Aorta (tissue), 5 donors: ENCODE measurements around the gene SORL1. TPM values are rescaled to one million over a fixed set of nuclear protein-coding genes. Genes with fewer than 3 reads are reported as not detected.
A peak's percentile ranks its signal among the peaks of the same experiment; 100 is the strongest.

Experiments used
- ATAC-seq: fragments of 200-7000 bp; cut with Tn5 transposase; one replicate; pipeline ENCODE4 v1.9.1; 2022; ENCODE audit warnings: moderate library complexity; ENCODE audit not compliant: low FRiP score
- DNase-seq, 2 donors: peaks; one replicate each; pipeline ENCODE4 v3.0.0-alpha.2; 2020
- H3K27ac ChIP-seq, 2 donors: one replicate each; pipeline ENCODE4 v1.5.1; 2013; ENCODE audit warnings: low read length in 2 of 2, mild to moderate bottlenecking in 2 of 2, moderate library complexity in 2 of 2, control low read depth in 1 of 2, inconsistent platforms in 1 of 2, low read depth in 1 of 2
- H3K27me3 ChIP-seq, 2 donors: one replicate each; pipeline ENCODE4 v1.6.1; 2013; ENCODE audit warnings: control low read depth in 1 of 2, low read length in 1 of 2, mild to moderate bottlenecking in 1 of 2, moderate library complexity in 1 of 2; ENCODE audit not compliant: insufficient read depth in 2 of 2, control insufficient read depth in 1 of 2
- H3K36me3 ChIP-seq, 2 donors: one replicate each; pipeline ENCODE4 v1.6.1; 2013; ENCODE audit warnings: control low read depth in 1 of 2, low read length in 1 of 2, mild to moderate bottlenecking in 1 of 2; ENCODE audit not compliant: insufficient read depth in 2 of 2, control insufficient read depth in 1 of 2
- H3K4me1 ChIP-seq, 2 donors: one replicate each; pipeline ENCODE4 v1.6.1; 2013; ENCODE audit warnings: low read length in 2 of 2, control low read depth in 1 of 2, mild to moderate bottlenecking in 1 of 2, moderate library complexity in 1 of 2; ENCODE audit not compliant: insufficient read depth in 2 of 2, control insufficient read depth in 1 of 2
- H3K4me3 ChIP-seq, 2 donors: one replicate each; pipeline ENCODE4 v1.5.1; 2013; ENCODE audit warnings: low read length in 2 of 2, control low read depth in 1 of 2, mild to moderate bottlenecking in 1 of 2
- H3K9me3 ChIP-seq: one replicate; pipeline ENCODE4 v1.6.1; 2013; ENCODE audit warnings: mild to moderate bottlenecking, low read length; ENCODE audit not compliant: control insufficient read depth
- WGBS, 2 donors: extraction: QIAGEN DNeasy Blood & Tissue Kit; methylation state at CpG; one replicate each; pipeline ENCODE4 v1.1.7; 2013; 5-methylcytosine and 5-hydroxymethylcytosine counted together
- intact Hi-C, 2 donors: fragments of 100-400 bp; cut with DNase I; formaldehyde crosslinking; loops; one replicate each; pipeline versions ENCODE4 v1.14.2 to v1.15.0; 2022
- polyA plus RNA-seq, 2 donors: library from polyadenylated mRNA; stranded (reverse); fragments of 200-250 nt; gene quantifications; one replicate each; pipeline ENCODE4 v1.2.3, GENCODE V29; 2013
- total RNA-seq, 2 donors: library from RNA; stranded (reverse); fragmentation: NEBNext Ultra II Directional; extraction: Animal tissue kit (Norgen Biotek cat#: 25700); gene quantifications; one replicate each; pipeline ENCODE4 v1.2.1, GENCODE V29; 2021
- donor health status: healthy with polysubstance abuse.
- donor health status: Bipolar disorder and iron deficiency.
- donor health status: DM: no; HTN: no; CAD: no.
- donor health status: DM: no; HTN: no; CAD: no.
- donor health status: DM: yes; HTN: yes; CAD: no.

The SORL1 gene
- total and polyA plus RNA-seq, 4 donors: 0.79 to 37.2 (median 18.3) TPM

DNA sequence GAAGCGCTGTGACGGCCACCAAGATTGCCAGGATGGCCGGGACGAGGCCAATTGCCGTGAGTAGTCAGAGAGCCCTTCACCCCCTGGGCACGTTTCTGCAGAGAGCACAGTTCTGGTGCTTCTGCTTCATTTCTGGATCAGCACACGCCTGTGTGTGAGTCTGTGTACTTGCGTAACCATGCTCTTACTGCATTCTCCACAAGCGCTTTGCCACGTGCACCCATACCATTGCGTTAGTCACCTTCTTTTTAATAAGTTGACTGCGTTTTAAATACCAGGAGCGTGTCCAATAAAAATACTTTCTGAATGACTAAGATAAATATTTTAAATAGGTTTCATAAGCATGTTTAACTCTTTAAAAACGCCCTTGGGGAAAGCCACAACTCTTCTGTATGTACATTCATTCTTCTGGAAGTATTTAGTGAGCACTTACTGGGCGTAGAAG, 143.6 kb downstream of the SORL1 start:
- 14 to 18% methylated on average over 15 of the region's 15 CpGs for WGBS, 2 donors
- no peak overlapping the region for H3K27ac ChIP-seq
- H3K9me3 ChIP-seq: no peaks in the 10 kb centered on the region
- H3K27me3 ChIP-seq: no peaks in the 10 kb centered on the region
- H3K4me3 ChIP-seq: no peak overlapping the region
- intact Hi-C loops: no loop called here
- no peaks in the 10 kb centered on the region for H3K4me1 ChIP-seq
- DNase-seq (peak; percentile 76 to 82), ATAC-seq (peak; percentile 65)
- H3K36me3 ChIP-seq: no peaks in the 10 kb centered on the region

- no peak overlapping the region for H3K27ac ChIP-seq
- DNase-seq (no peak), ATAC-seq (peak; percentile 22)
- no peak overlapping the region for H3K4me3 ChIP-seq
- no peaks in the 10 kb centered on the region for H3K9me3 ChIP-seq
- intact Hi-C loops: no loop called here
- no peaks in the 10 kb centered on the region for H3K27me3 ChIP-seq
- no peaks in the 10 kb centered on the region for H3K4me1 ChIP-seq
- 78 to 79% methylated on average over 19 of the region's 19 CpGs for WGBS, 2 donors
- no peaks in the 10 kb centered on the region for H3K36me3 ChIP-seq
Measured at GRCh38 chr11:121596195-121597155, 144.4 kb downstream of the SORL1 start.

GRCh38 chr11:121603316-121603715, 151.2 kb downstream of the SORL1 start:
- DNase-seq (no peak), ATAC-seq (no peak)
- Histone ChIP-seq H3K27me3 (no peaks in the 10 kb centered on the region), H3K4me1 (no peaks in the 10 kb centered on the region), H3K4me3 (no peak overlapping the region), H3K9me3 (no peaks in the 10 kb centered on the region), H3K27ac (no peak overlapping the region), H3K36me3 (peaks cover 0 to 2% of the 10 kb centered on the region in 2 donors)
- 49 to 59% methylated on average over 2 of the region's 2 CpGs for WGBS, 2 donors
- intact Hi-C loops: no loop called here

DNA sequence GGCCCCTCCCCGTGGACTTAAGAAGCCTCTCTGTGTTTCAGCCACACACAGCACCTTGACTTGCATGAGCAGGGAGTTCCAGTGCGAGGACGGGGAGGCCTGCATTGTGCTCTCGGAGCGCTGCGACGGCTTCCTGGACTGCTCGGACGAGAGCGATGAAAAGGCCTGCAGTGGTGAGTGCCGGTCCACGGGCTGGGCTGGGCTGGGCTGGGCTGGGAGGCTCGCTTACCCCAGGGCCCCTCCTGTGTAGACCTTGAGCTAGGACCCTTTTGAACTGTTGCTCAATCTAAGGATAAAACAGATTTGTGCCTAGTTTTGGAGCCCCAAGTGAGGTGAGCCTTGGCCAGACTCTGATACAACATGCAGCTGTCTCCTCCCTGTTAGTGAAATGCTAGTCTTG, 152.0 kb downstream of the SORL1 start:
- H3K4me1 ChIP-seq: no peaks in the 10 kb centered on the region
- intact Hi-C loops: no loop called here
- 97% methylated on average over 13 of the region's 13 CpGs for WGBS, 2 donors

GRCh38 chr11:121606354-121606753, 154.2 kb downstream of the SORL1 start:
- no peaks in the 10 kb centered on the region for H3K27me3 ChIP-seq
- no peaks in the 10 kb centered on the region for H3K9me3 ChIP-seq
- DNase-seq: no peak
- H3K4me1 ChIP-seq: no peaks in the 10 kb centered on the region
- ATAC-seq: no peak
- intact Hi-C loops: no loop called here
- peaks cover 1 to 5% of the 10 kb centered on the region in 2 donors for H3K36me3 ChIP-seq
- no peak overlapping the region for H3K4me3 ChIP-seq
- no peak overlapping the region for H3K27ac ChIP-seq
- 96 to 98% methylated on average over 4 of the region's 4 CpGs for WGBS, 2 donors

More for the DNA sequence above, 152.0 kb downstream of the SORL1 start:
- ATAC-seq (no peak), DNase-seq (no peak)
- no peaks in the 10 kb centered on the region for H3K9me3 ChIP-seq
- H3K36me3 ChIP-seq: peaks cover 0 to 5% of the 10 kb centered on the region in 2 donors
- H3K27ac ChIP-seq: no peak overlapping the region
- no peak overlapping the region for H3K4me3 ChIP-seq
- no peaks in the 10 kb centered on the region for H3K27me3 ChIP-seq

GRCh38 chr11:121607341-121607740, 155.2 kb downstream of the SORL1 start:
- DNase-seq: no peak
- intact Hi-C loops: no loop called here
- no peak for ATAC-seq
- Histone ChIP-seq H3K4me3 (no peak overlapping the region), H3K4me1 (no peaks in the 10 kb centered on the region), H3K27ac (no peak overlapping the region), H3K36me3 (peaks cover 3 to 7% of the 10 kb centered on the region in 2 donors), H3K27me3 (no peaks in the 10 kb centered on the region), H3K9me3 (no peaks in the 10 kb centered on the region)
- WGBS, 2 donors: 90 to 92% methylated on average over 5 of the region's 5 CpGs

GRCh38 chr11:121608545-121609098, 156.5 kb downstream of the SORL1 start:
- ATAC-seq: no peak
- peaks cover 3 to 7% of the 10 kb centered on the region in 2 donors for H3K36me3 ChIP-seq

DNA sequence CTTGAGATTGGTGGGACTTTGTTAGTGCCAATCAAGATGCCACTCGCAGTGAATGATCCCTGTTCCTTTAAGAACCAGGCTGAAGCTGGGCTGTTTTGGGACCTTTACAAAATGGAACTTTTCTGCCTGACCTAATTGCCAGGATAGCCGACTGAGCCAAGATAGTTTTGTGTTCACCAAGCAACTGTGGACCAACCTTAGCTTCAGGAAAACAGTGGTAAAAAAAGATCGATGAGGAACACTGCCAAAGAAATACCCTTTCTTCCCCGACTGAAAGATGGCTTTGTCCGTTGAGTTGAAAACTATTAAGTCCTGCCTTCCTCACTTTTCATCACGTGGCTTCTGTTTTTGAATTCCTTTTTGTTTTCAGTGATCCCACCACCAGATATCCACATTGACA, 158.6 kb downstream of the SORL1 start:
- H3K4me1 ChIP-seq: no peaks in the 10 kb centered on the region
- intact Hi-C loops: no loop called here
- no peak overlapping the region for H3K4me3 ChIP-seq
- no peaks in the 10 kb centered on the region for H3K27me3 ChIP-seq
- no peaks in the 10 kb centered on the region for H3K9me3 ChIP-seq
- WGBS, 2 donors: 64 to 67% methylated on average over 6 of the region's 6 CpGs
- H3K36me3 ChIP-seq: peaks cover 6 to 7% of the 10 kb centered on the region in 2 donors
- ATAC-seq (no peak), DNase-seq (no peak)
- H3K27ac ChIP-seq: no peak overlapping the region

More at GRCh38 chr11:121608545-121609098, 156.5 kb downstream of the SORL1 start:
- Histone ChIP-seq H3K9me3 (no peaks in the 10 kb centered on the region), H3K4me1 (no peaks in the 10 kb centered on the region), H3K27ac (no peak overlapping the region), H3K27me3 (no peaks in the 10 kb centered on the region), H3K4me3 (no peak overlapping the region)
- DNase-seq: no peak
- WGBS, 2 donors: 97% methylated on average over 9 of the region's 9 CpGs
- intact Hi-C loops: no loop called here
